Duodenal mucosa (tissue), 2 donors: ENCODE data around the gene CD44.
"Not testable (repeated sequence)": the region's sequence is repeated elsewhere in the genome, so short reads cannot be mapped to it uniquely, and the experiment has no call there.

Experiments used
- H3K27ac ChIP-seq: one replicate; pipeline ENCODE4 v1.7.0; 2013; ENCODE audit warnings: low read depth, low read length
- H3K27me3 ChIP-seq, 2 donors: one replicate each; pipeline ENCODE4 v1.7.0; 2013; ENCODE audit warnings: low read length in 2 of 2, control low read depth in 1 of 2; ENCODE audit not compliant: insufficient read depth in 2 of 2, control insufficient read depth in 1 of 2
- H3K36me3 ChIP-seq, 2 donors: one replicate each; pipeline ENCODE4 v1.7.0; 2013; ENCODE audit warnings: low read length in 2 of 2, control low read depth in 1 of 2; ENCODE audit not compliant: insufficient read depth in 2 of 2, control insufficient read depth in 1 of 2
- H3K4me1 ChIP-seq, 2 donors: one replicate each; pipeline ENCODE4 v1.7.0; 2013; ENCODE audit warnings: low read length in 2 of 2, control low read depth in 1 of 2; ENCODE audit not compliant: insufficient read depth in 2 of 2, control insufficient read depth in 1 of 2
- H3K4me3 ChIP-seq, 2 donors: one replicate each; pipeline ENCODE4 v1.7.0; 2013; ENCODE audit warnings: low read length in 2 of 2, low read depth in 1 of 2
- H3K9ac ChIP-seq, 2 donors: one replicate each; pipeline ENCODE4 v1.7.0; 2013; ENCODE audit warnings: low read length in 2 of 2, low read depth in 1 of 2
- H3K9me3 ChIP-seq, 2 donors: one replicate each; pipeline ENCODE4 v1.7.0; 2013; ENCODE audit warnings: low read length in 2 of 2, control low read depth in 1 of 2; ENCODE audit not compliant: control insufficient read depth in 1 of 2

CD44 gene

GRCh38 chr11:35225946-35226520 lies 87.1 kb downstream of the CD44 start:
- Histone ChIP-seq H3K27me3 (no peaks in the 10 kb centered on the region), H3K4me3 (no peak overlapping the region), H3K4me1 (peaks cover 0 to 5% of the 10 kb centered on the region in 2 donors), H3K9me3 (no peaks in the 10 kb centered on the region), H3K27ac (no peak overlapping the region), H3K36me3 (peaks cover 36 to 63% of the 10 kb centered on the region in 2 donors), H3K9ac (no peak overlapping the region)

DNA sequence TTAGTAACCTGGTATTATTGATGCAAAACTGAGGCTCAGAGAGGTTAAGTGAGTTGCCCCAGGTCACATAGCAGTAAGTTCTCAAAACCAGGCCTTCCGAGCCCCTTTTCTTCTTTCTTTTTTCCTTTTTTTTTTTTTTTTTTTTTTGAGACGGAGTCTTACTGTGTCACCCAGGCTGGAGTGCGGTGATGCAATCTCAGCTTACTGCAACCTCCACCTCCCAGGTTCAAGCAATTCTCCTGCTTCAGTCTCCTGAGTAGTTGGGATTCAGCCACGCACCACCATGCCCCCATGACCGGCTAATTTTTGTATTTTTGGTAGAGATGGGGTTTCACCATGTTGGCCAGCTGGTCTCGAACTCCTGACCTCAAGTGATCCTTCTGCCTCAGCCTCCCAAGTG lies 87.8 kb downstream of the CD44 start:
- not testable (repeated sequence) for H3K9ac ChIP-seq, H3K9me3 ChIP-seq, H3K27me3 ChIP-seq, H3K4me3 ChIP-seq, H3K4me1 ChIP-seq, H3K27ac ChIP-seq
- H3K36me3 ChIP-seq: peaks cover 32 to 57% of the 10 kb centered on the region in 2 donors

DNA sequence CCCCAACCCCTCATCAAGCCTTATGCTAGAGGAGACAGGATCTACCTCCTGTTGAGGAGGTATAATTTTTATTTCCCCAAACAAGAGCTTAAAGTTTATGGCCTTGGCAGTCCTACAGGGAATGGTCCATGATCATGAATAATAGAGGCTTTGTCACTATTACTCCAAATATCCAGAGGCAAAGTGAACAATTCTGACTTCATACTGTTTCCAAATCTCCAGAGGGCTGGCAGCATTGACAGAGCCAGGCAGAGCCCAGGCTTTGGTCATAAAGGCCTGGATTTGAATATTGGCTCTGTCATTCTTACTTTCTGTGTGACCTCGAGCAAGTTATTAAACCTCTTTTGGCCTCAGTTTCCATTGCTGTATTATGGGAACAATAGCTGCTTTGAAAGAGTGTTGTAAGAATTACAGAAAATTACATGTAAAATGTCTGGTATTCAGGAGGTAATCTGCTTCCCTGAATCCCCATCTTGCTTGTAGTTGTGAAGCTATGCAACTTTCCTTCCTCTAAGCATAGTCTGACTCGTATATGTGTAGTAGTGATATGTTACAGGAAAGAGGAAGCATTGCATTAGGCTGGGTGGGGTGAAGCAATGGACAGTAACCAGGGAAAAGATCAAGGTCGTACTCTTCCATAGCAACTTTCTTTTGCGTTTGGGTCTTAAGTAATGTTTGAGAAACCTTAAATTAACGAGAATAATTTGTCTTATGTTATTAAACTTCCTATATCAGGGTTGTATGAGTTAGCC lies 88.8 kb downstream of the CD44 start:
- no peak overlapping the region for H3K27ac ChIP-seq
- H3K27me3 ChIP-seq: no peaks in the 10 kb centered on the region
- no peaks in the 10 kb centered on the region for H3K9me3 ChIP-seq
- no peak overlapping the region for H3K9ac ChIP-seq
- H3K36me3 ChIP-seq: peaks cover 31 to 51% of the 10 kb centered on the region in 2 donors
- no peak overlapping the region for H3K4me3 ChIP-seq
- peaks cover 0 to 5% of the 10 kb centered on the region in 2 donors for H3K4me1 ChIP-seq

DNA sequence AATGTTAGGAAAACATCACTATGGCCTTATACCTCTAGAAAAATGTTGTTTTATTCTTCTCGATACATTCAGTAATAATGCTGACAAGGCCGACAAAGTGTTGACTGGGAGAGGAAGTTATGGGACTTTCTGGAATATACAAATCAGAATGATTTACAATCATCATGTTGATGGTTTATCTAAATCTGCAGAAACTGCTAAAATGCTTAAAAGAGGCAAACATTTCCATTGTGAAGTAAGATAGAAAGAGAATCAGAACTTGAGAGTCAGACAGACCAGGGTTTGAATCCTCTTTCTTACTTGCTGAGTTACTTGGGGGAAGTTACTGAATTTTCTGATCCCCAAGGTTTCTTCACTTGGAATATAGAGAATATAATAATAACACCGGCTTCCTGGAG lies 89.4 kb downstream of the CD44 start:
- no peak overlapping the region for H3K4me3 ChIP-seq
- H3K27ac ChIP-seq: no peak overlapping the region
- H3K36me3 ChIP-seq: peaks cover 28 to 47% of the 10 kb centered on the region in 2 donors

DNA sequence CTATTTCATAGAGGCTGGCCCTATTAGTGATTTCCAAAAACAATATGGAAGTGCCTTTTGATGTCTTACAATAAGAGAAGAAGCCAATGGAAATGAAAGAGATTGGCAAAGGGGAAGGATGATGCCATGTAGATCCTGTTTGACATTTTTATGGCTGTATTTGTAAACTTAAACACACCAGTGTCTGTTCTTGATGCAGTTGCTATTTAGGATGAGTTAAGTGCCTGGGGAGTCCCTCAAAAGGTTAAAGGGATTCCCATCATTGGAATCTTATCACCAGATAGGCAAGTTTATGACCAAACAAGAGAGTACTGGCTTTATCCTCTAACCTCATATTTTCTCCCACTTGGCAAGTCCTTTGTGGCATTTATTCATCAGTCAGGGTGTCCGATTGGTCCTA lies 91.4 kb downstream of the CD44 start:
- Histone ChIP-seq H3K4me1 (peaks cover 0 to 7% of the 10 kb centered on the region in 2 donors), H3K27ac (no peak overlapping the region), H3K27me3 (no peaks in the 10 kb centered on the region), H3K9me3 (no peaks in the 10 kb centered on the region), H3K4me3 (no peak overlapping the region), H3K9ac (no peak overlapping the region), H3K36me3 (peaks cover 21 to 31% of the 10 kb centered on the region in 2 donors)

More for the DNA sequence above, 89.4 kb downstream of the CD44 start:
- H3K9ac ChIP-seq: no peak overlapping the region
- H3K9me3 ChIP-seq: no peaks in the 10 kb centered on the region
- H3K4me1 ChIP-seq: peaks cover 0 to 5% of the 10 kb centered on the region in 2 donors
- no peaks in the 10 kb centered on the region for H3K27me3 ChIP-seq

- peaks cover 21 to 28% of the 10 kb centered on the region in 2 donors for H3K36me3 ChIP-seq
- no peak overlapping the region for H3K27ac ChIP-seq
- no peak overlapping the region for H3K4me3 ChIP-seq
- no peaks in the 10 kb centered on the region for H3K27me3 ChIP-seq
- no peak overlapping the region for H3K9ac ChIP-seq
- H3K4me1 ChIP-seq: peaks cover 0 to 16% of the 10 kb centered on the region in 2 donors
- no peaks in the 10 kb centered on the region for H3K9me3 ChIP-seq
Measured at GRCh38 chr11:35231076-35231860, 92.3 kb downstream of the CD44 start.

DNA sequence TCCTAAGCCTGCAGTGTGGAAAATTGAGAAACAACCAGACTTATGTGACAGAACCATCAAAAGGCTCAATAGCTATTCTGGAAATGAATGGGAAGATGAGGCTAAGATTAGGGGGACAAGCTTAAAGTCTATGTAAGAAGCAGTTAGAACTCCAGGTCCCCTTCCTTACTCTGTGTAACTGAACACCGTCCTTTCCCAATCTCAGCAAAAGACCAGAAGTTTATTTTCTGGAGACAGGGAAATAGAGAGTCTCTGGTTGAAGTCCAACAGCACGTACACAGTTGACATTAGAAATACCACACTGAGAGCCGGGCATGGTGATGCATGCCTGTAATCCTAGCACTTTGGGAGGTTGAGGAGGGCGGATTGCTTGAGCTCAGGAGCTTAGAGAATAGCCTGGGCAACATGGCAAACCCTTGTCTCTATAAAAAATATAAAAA lies 93.9 kb downstream of the CD44 start:
- Histone ChIP-seq H3K27ac (no peak overlapping the region), H3K27me3 (no peaks in the 10 kb centered on the region), H3K4me1 (peaks cover 0 to 22% of the 10 kb centered on the region in 2 donors), H3K4me3 (no peak overlapping the region), H3K36me3 (peaks cover 21% of the 10 kb centered on the region in 2 donors), H3K9ac (no peak overlapping the region), H3K9me3 (no peaks in the 10 kb centered on the region)

GRCh38 chr11:35233518-35233917 lies 94.5 kb downstream of the CD44 start:
- no peaks in the 10 kb centered on the region for H3K27me3 ChIP-seq
- peaks cover 0 to 22% of the 10 kb centered on the region in 2 donors for H3K4me1 ChIP-seq
- no peak overlapping the region for H3K27ac ChIP-seq
- H3K9ac ChIP-seq: no peak overlapping the region
- peaks cover 18 to 21% of the 10 kb centered on the region in 2 donors for H3K36me3 ChIP-seq
- no peaks in the 10 kb centered on the region for H3K9me3 ChIP-seq
- H3K4me3 ChIP-seq: no peak overlapping the region

DNA sequence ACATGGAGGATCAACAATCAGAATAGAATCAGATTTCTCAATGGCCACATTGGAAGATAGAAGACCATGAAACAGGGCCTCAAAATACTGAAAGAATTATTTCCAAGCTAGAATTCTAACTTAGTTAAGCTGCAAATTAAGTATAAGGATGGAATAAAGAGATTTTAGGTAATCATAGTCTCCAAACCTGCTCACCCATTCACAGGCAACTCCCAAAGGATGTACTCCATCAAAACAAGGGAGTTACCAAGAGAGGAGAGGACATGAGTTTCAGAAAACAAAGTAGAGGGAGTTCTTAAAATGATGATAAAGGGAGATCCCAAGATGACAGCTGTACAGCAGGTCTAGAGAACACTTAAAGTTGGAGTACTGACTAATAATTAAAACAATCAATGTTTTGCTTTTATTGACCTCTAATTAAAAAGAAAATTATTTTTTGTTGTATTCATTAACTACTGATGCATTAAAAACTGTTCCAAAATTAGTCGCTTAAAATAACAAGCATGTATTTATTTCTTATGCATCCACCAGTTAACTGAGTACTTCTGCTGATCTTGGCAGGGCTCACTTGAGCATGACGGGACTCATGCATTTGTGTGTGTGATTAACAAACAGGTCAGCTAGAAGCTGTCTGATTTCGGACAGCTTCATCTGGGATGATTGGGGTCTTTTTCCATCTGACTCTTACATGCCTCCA lies 95.6 kb downstream of the CD44 start:
- Histone ChIP-seq H3K27me3 (no peaks in the 10 kb centered on the region), H3K4me1 (peaks cover 0 to 22% of the 10 kb centered on the region in 2 donors), H3K4me3 (no peak overlapping the region), H3K36me3 (peaks cover 11 to 12% of the 10 kb centered on the region in 2 donors), H3K27ac (no peak overlapping the region), H3K9ac (no peak overlapping the region), H3K9me3 (no peaks in the 10 kb centered on the region)
